GM20000 (cell line): ENCODE data around the gene DNMBP.

Experiments
- DNase-seq: peaks from one replicate; pipeline ENCODE4 v3.0.0; 2012; ENCODE audit warnings: low spot score
- CTCF ChIP-seq: IDR thresholded peaks from 2 replicates; pipeline ENCODE4 v1.5.1; 2012; ENCODE audit warnings: mild to moderate bottlenecking, control low read depth; ENCODE audit errors: extremely low read depth, missing control alignments

Gene DNMBP

GRCh38 chr10:100043344-100043743, 33.6 kb upstream of the DNMBP start:
- TF ChIP-seq CTCF, result no peak
- DNase-seq, result no peak

- DNase-seq, result no peak
- TF ChIP-seq CTCF, result no peak
These were observed 31.7 kb upstream of the DNMBP start for GRCh38 chr10:100041306-100042002.

- no peak for DNase-seq
These were observed 28.9 kb upstream of the DNMBP start for GRCh38 chr10:100038561-100039071.

GRCh38 chr10:100037758-100038315, 28.1 kb upstream of the DNMBP start:
- no peak for DNase-seq
- TF ChIP-seq CTCF, result no peak

More at GRCh38 chr10:100038561-100039071, 28.9 kb upstream of the DNMBP start:
- no peak for TF ChIP-seq CTCF

GRCh38 chr10:100036850-100037249, 27.1 kb upstream of the DNMBP start:
- DNase-seq, result no peak
- TF ChIP-seq CTCF, result no peak

GRCh38 chr10:100033766-100034418, 24.1 kb upstream of the DNMBP start:
- TF ChIP-seq CTCF, result no peak
- no peak for DNase-seq

GRCh38 chr10:100027416-100027815, 17.7 kb upstream of the DNMBP start:
- no peak for TF ChIP-seq CTCF
- no peak for DNase-seq
